ENCODE data around the gene ALOXE3.

DNA sequence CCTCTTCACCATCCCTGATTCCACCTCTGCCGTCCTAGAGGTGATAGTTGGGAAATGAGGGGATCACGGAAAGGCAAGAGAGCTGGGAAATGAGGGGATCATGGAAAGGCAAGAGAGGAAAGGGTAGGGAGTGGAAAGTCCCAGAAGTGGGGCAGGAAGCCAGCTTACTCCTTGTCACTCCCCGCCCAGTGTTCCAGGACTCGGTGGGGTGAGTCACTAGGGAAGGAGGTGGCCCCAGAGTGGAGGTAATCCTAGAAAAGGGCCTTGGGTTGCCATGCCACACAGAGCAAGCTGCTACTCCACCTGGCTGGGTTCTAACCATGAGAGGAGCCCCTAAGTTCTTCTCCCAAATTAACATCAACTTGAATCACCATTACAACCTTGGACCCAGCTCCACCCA is 14.8 kb downstream of the ALOXE3 start:
- TF ChIP-seq, protein P1, sequence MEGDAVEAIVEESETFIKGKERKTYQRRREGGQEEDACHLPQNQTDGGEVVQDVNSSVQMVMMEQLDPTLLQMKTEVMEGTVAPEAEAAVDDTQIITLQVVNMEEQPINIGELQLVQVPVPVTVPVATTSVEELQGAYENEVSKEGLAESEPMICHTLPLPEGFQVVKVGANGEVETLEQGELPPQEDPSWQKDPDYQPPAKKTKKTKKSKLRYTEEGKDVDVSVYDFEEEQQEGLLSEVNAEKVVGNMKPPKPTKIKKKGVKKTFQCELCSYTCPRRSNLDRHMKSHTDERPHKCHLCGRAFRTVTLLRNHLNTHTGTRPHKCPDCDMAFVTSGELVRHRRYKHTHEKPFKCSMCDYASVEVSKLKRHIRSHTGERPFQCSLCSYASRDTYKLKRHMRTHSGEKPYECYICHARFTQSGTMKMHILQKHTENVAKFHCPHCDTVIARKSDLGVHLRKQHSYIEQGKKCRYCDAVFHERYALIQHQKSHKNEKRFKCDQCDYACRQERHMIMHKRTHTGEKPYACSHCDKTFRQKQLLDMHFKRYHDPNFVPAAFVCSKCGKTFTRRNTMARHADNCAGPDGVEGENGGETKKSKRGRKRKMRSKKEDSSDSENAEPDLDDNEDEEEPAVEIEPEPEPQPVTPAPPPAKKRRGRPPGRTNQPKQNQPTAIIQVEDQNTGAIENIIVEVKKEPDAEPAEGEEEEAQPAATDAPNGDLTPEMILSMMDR (IDR thresholded peaks at IDR 0.05), result no peak
- TF ChIP-seq EZH2 (IDR thresholded peaks at IDR 0.05) (no peak), EZH2phosphoT487 (IDR thresholded peaks at IDR 0.05) (no peak)

Measured in neural progenitor cell (in vitro differentiated cells).